Fibroblast of mammary gland (primary cell): ENCODE results near the gene SCPEP1.

ENCODE experiments used
- DNase-seq: peaks from one replicate; pipeline ENCODE4 v3.0.0-alpha.2; 2010; ENCODE audit warnings: low read depth
- H3K4me3 ChIP-seq: 2 replicates; pipeline ENCODE4 v1.5.1; 2011; ENCODE audit warnings: low read depth, mild to moderate bottlenecking, low read length, moderate library complexity; ENCODE audit not compliant: control insufficient read depth
- TF ChIP-seq, protein P1 (sequence below): conservative IDR thresholded peaks from 2 replicates; pipeline ENCODE4 v1.5.1; 2011; ENCODE audit warnings: low read depth, low read length, inconsistent platforms; ENCODE audit not compliant: control insufficient read depth, insufficient read depth

SCPEP1 gene

GRCh38 chr17:57034807-57035754, 57.1 kb downstream of the SCPEP1 start:
- DNase-seq, result no peak
- no peak overlapping the region for H3K4me3 ChIP-seq
- TF ChIP-seq, protein P1, sequence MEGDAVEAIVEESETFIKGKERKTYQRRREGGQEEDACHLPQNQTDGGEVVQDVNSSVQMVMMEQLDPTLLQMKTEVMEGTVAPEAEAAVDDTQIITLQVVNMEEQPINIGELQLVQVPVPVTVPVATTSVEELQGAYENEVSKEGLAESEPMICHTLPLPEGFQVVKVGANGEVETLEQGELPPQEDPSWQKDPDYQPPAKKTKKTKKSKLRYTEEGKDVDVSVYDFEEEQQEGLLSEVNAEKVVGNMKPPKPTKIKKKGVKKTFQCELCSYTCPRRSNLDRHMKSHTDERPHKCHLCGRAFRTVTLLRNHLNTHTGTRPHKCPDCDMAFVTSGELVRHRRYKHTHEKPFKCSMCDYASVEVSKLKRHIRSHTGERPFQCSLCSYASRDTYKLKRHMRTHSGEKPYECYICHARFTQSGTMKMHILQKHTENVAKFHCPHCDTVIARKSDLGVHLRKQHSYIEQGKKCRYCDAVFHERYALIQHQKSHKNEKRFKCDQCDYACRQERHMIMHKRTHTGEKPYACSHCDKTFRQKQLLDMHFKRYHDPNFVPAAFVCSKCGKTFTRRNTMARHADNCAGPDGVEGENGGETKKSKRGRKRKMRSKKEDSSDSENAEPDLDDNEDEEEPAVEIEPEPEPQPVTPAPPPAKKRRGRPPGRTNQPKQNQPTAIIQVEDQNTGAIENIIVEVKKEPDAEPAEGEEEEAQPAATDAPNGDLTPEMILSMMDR, result no peak

DNA sequence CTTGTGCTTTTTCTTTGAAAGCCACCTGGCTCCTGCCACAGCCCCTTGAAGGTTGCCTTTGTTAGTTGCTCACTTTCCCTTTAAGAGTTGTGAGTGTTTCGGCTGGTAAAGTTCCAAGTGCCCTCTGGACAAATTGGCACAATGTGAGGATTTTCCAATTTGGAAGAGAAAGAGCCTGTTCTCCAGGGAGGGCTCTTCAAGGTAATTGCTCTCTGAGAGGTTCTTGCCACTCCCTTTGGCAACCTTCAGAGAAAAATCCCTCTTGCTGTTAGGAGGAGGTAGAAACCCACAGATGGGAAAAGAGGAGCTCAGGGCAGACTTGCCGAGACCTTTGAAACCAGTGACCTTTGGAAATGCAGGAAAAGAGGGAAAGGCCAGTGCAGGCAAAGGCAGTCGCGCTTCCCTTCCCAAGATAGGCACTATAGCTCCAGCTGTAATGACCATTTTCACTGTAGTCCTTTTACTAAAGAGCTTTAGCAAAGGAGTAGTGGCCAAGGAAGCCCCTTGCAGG, 58.1 kb downstream of the SCPEP1 start:
- no peak overlapping the region for H3K4me3 ChIP-seq
- no peak for DNase-seq
- TF ChIP-seq, protein P1, result no peak

DNA sequence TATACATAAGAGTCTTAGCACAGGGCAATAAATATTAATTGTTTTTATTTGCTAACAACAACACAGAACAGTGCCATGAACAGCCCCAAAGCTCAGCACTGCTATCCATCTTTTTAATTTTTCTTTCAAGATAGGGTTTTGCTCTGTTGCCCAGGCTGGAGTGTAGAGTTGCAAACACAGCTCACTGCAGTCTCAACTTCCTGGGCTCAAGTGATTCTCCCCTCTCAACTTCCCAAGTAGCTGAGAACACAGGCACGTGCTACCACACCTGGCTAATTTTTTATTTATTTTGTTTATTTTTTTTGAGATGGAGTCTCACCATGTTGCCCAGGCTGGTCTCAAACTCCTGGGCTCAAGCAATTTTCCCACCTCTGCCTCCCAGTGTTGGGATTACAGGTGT, 59.5 kb downstream of the SCPEP1 start:
- no peak for DNase-seq
- TF ChIP-seq, protein P1, result no peak
- no peak overlapping the region for H3K4me3 ChIP-seq

- H3K4me3 ChIP-seq, result no peak overlapping the region
- TF ChIP-seq, protein P1, result no peak
- DNase-seq, result no peak
Measured at GRCh38 chr17:57038486-57038885, 60.6 kb downstream of the SCPEP1 start.

DNA sequence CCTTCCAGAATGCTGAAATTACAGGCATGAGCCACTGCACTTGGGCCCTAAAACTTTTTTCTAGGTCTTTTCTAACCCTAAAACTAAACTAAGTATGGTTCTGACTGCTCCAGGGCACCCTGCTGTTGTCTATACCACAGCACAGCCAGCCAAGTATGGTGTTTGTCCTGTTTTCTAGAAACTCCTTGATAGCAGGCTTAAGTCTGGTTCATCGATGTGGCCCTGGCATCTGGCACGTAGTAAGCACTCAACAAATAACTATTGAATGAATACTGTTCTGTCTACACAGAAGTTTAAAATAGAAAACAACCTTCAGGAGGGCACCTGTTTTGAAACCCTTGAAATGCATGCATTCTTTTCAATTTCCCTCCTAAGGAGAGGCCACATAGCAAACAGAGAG, 62.6 kb downstream of the SCPEP1 start:
- no peak for DNase-seq
- H3K4me3 ChIP-seq, result no peak overlapping the region
- TF ChIP-seq, protein P1, result no peak

- TF ChIP-seq, protein P1, result no peak
- DNase-seq, result no peak
- H3K4me3 ChIP-seq, result no peak overlapping the region
Measured at GRCh38 chr17:57043276-57043675, 65.3 kb downstream of the SCPEP1 start.
